Measurements from ENCODE around the gene IFNLR1. TPM values are rescaled to one million over a fixed set of nuclear protein-coding genes. Genes with fewer than 3 reads are reported as not detected.

IFNLR1 gene
- total RNA-seq, 1 experiment from 2014 or later: 11.7 TPM

- DNase-seq (ENCODE audit: low read depth): no peak
Measured at GRCh38 chr1:24177161-24177560, 9.9 kb downstream of the IFNLR1 start.

- DNase-seq (ENCODE audit: low read depth): no peak
Measured at GRCh38 chr1:24175033-24175755, 11.9 kb downstream of the IFNLR1 start.

- no peak for DNase-seq (ENCODE audit: low read depth)
Measured at GRCh38 chr1:24173638-24174575, 13.2 kb downstream of the IFNLR1 start.

GRCh38 chr1:24172598-24172997 is 14.5 kb downstream of the IFNLR1 start:
- no peak for DNase-seq (ENCODE audit: low read depth)

GRCh38 chr1:24169286-24169685 is 17.8 kb downstream of the IFNLR1 start:
- DNase-seq (ENCODE audit: low read depth): no peak

- no peak for DNase-seq (ENCODE audit: low read depth)
Measured at GRCh38 chr1:24168245-24168644, 18.8 kb downstream of the IFNLR1 start.

- DNase-seq (ENCODE audit: low read depth): no peak
Measured at GRCh38 chr1:24167008-24167407, 20.1 kb downstream of the IFNLR1 start.

GRCh38 chr1:24165500-24165899 is 21.6 kb downstream of the IFNLR1 start:
- DNase-seq (ENCODE audit: low read depth): no peak

- DNase-seq (ENCODE audit: low read depth): no peak
Measured at GRCh38 chr1:24164004-24164403, 23.1 kb downstream of the IFNLR1 start.

- DNase-seq (ENCODE audit: low read depth): no peak
Measured at GRCh38 chr1:24162201-24162600, 24.9 kb downstream of the IFNLR1 start.

- DNase-seq (ENCODE audit: low read depth): no peak
Measured at GRCh38 chr1:24161270-24161669, 25.8 kb downstream of the IFNLR1 start.

- DNase-seq (ENCODE audit: low read depth): no peak
Measured at GRCh38 chr1:24159366-24159765, 27.7 kb downstream of the IFNLR1 start.

- DNase-seq (ENCODE audit: low read depth): peak; percentile 18
Measured at GRCh38 chr1:24157918-24158481, 29.1 kb downstream of the IFNLR1 start.

- no peak for DNase-seq (ENCODE audit: low read depth)
Measured at GRCh38 chr1:24156542-24157260, 30.4 kb downstream of the IFNLR1 start.

- peak; percentile 13 for DNase-seq (ENCODE audit: low read depth)
Measured at GRCh38 chr1:24155011-24155782, 31.9 kb downstream of the IFNLR1 start.

GRCh38 chr1:24154215-24154614 is 32.9 kb downstream of the IFNLR1 start:
- DNase-seq (ENCODE audit: low read depth): no peak

GRCh38 chr1:24152631-24153494 is 34.2 kb downstream of the IFNLR1 start:
- DNase-seq (ENCODE audit: low read depth): no peak

- no peak for DNase-seq (ENCODE audit: low read depth)
Measured at GRCh38 chr1:24151175-24151533, 35.9 kb downstream of the IFNLR1 start.

- DNase-seq (ENCODE audit: low read depth): peak; percentile 80
Measured at GRCh38 chr1:24150234-24151174, 36.6 kb downstream of the IFNLR1 start.

All from RPMI7951 (cell line).